Ramos (cell line): Measurements from ENCODE around the gene MMP23B.

ENCODE experiments used
- in situ Hi-C: fragments of 300-500 bp; cut with MboI; formaldehyde crosslinking; loops from one replicate; pipeline ENCODE4 v1.14.3; 2022; ENCODE audit warnings: low sequenced_read_pairs; ENCODE audit not compliant: unreplicated experiment

The MMP23B gene

DNA sequence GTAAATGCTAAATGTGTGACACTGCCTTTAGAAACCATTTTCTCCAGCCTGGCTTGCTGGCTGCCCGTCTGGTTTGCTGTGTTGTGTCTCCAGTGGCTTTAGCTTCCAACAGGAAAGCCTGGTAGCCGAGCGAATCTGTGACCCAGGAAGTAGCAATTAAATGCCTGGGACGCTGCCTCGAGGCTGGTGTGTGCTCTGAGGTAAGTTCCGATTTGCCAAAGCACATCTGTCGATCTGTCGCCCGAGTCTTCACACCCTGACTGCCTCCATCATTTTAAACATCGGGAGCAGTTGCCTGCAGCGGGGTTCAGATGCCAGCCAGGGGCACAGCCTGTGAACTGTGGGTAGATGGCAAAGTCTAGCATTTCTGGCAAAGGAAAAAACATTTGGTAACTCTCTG is 14.5 kb upstream of the MMP23B start:
- in situ Hi-C loops = loop anchor here (25.0 kb wide), 1 partner anchor 770 kb away; the partner anchor contains the start of genes MORN1 and RER1

DNA sequence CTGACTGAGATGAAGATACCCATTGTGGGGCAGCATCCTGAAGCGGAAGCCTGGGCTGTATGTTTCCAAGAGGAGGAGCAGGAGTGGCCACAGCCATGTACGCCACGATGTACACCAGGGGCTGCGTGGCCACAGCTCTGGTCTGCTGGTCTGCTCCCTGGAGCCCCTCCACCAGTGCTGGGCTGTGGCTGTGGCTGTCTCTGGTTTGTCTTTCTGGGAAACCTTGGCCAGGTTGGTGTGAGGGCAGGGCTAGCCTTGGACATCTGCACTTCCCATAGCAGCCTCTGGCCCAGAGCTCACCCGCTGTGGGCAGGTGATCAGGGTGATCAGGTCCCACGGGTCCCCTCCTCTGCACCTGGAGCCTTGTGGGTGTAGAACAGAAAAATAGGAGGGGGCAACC is 14.0 kb upstream of the MMP23B start:
- in situ Hi-C loops = loop anchor here (25.0 kb wide), 1 partner anchor 769 kb away; the partner anchor contains the start of genes MORN1 and RER1

DNA sequence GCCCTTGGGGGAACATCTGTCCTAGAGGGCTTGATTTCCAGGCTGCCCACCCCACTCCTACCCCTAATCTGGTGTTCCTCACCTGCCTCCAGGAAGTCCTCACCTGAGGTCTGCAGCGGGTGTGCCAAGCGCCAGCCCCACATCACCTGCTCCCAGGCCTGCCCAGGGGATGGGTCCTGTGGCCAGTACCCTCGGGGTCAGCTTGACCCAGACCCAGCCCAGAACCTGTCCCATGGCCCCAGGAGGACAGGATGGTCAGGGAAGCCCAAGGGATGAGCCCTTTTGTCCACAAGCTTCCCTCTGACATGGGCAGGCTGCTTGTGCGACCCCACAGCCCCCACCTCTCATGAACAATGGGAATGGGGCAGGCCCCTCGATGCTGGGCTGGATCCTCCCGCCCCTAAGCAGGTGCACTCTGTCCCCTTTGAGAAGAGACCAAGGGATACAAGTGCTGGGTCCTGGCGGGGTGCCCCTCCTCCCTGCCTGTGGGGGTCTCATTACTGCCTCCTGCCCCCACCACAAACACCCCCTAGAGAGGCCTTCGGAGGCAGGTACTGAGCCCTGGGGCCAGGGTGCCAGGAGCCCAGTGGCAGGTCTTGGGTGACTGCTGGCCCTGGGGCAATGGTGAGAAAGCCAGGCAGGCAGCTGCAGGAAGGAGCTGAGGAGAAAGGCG is 13.4 kb upstream of the MMP23B start:
- in situ Hi-C loops = loop anchor here (25.0 kb wide), 1 partner anchor 769 kb away; the partner anchor contains the start of genes MORN1 and RER1

DNA sequence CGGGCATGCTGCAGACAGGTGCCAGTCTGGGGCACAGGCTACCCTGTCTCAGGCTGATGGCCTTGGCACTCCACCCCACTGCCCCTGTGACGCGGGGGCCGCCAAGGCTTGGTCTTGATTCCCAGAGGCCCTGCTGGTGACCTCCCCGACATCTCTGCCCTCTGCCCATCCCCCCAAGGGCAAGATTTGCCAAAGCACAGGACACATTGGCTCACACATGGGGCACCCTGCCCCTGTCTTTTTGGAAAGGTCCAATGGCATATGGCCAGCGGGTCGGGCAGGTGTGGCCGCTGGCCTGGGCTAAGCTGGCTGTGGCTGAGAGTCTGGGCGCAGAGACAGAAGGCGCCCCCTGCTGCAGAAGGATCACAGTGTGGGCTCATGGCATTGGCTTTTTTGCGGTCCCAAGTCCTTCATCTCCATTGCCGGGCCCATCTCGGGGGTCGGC is 12.0 kb upstream of the MMP23B start:
- in situ Hi-C loops = loop anchor here (25.0 kb wide), 1 partner anchor 767 kb away; the partner anchor contains the start of genes MORN1 and RER1

DNA sequence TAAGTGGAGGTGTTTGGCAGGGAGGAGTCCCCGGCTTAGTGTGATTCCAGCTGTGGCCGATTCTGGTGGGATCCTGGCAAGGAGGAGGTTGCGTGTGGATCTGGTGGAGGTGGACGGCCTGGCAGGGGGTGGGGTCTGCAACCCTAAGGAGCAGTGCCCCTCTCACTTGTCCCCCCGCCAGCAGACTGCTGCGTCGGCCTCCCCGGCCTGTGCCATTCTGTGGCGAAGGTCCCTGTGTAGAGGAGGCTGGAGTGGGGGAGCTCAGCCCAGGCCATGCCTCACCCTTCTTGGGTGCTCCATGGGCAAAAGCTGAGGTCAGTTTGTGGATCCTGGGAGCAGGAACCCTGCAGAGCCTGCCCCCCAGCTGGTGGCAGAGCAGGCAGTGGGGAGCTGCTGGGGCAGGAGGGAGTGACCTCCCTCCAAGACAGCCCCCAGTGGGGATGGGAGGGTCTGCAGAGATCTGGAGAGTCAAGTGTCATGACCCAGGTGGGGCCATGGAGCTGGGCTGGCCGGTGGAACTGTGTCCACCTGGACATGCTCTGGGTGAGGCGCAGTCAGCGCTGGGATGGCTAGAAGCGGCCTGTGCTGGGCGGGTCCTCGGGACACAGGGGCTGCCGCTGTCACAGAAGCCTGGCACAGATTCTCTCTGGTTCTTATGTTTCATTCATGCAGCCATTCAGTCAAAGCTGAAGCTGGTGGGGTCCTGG is 11.4 kb upstream of the MMP23B start:
- in situ Hi-C loops = loop anchor here (25.0 kb wide), 1 partner anchor 767 kb away; the partner anchor contains the start of genes MORN1 and RER1

DNA sequence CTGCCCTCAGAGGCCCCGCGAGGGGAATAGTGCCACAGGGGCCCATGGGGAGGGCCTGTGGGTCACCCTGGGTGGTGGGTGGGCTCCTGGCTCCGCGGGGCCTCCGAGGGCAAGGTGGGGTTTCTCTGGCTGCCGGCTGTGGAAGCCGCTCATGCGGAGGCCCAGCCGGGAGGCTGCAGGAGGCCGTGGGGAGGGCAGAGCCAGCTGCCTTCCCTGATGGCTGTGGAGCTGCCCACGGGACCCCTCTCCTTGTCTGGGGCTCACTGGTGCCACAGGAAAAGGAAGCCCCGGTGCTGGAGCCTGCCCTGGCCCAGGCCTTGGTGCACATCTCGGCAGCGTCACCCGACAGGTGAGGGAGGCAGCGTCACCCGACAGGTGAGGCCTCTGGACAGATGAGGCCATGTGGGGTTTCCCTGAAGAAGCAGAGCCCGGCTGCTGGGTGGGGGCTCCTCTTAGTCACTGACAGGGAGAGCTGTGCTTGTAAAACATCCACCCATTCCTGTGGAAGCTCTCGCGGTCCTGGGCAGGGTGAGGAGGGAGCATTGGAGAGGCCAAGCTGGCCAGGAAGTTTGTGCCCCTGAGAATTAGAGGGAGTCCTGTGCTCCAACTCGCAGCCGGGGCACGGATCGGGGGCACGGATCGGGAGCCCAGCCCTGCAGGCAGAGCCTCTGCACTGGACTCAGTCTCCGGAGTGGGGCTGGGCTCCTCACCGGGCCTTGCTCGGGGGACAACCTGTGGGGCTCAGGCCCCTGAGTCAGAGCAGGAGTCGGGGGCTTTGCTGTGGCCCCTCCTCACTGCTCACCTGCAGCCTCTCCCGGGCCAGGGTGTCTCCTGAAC is 10.6 kb upstream of the MMP23B start:
- in situ Hi-C loops = loop anchor here (25.0 kb wide), 1 partner anchor 766 kb away; the partner anchor contains the start of genes MORN1 and RER1

DNA sequence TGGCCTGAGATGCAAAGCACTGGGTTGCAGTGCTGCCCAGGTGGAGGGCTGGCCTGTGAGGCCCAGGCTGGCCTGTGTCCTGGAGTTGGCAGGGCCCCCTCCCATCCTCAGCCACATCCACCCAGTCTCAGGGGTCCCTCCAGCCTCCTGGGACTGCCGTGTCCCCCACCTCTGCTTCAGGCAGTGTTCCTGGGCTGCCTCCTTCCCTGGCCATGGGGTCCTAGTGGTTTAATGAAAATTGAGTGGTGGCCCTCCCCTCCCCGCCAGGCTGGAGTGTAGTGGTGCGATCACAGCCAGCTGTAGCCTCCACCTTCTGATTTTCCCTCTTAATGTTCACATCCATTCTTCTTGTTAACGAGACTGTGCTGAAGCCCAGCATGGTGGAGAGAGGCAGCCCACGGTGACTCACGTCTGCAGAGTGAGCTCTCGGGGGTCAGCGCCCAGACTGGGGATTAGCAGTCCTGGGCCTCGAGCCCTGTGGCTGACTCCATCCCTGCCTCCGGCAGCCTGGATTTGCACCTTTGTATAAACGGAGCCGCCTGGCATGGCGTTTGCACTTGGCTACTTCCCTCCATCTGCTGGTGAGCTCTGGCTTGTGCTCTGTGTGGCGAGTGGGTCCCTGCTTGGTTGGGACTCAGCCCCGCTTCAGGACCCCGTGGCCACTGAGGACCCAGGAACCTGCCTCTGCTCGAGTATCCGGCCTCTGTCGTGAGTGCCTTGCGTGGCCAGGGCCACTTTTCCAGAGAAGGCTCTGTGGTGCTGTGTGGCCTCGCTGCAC is 9.8 kb upstream of the MMP23B start:
- in situ Hi-C loops = loop anchor here (25.0 kb wide), 1 partner anchor 765 kb away; the partner anchor contains the start of genes MORN1 and RER1

DNA sequence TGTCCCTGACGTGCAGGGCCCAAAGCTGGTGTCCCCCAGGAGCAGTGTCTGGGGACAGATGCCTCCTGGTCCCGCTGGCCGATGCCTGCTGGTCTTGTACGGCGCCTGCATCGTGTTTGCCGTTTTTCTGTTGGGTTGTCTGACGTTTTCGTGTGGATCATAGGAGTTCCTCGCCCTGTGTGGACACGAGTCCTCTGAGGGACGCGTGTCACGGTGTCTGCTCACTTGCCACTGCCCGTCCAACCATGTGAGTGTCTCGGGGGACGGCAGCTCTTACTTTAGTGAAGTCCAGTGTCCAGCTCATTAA is 9.2 kb upstream of the MMP23B start:
- in situ Hi-C loops = loop anchor here (25.0 kb wide), 1 partner anchor 765 kb away; the partner anchor contains the start of genes MORN1 and RER1

DNA sequence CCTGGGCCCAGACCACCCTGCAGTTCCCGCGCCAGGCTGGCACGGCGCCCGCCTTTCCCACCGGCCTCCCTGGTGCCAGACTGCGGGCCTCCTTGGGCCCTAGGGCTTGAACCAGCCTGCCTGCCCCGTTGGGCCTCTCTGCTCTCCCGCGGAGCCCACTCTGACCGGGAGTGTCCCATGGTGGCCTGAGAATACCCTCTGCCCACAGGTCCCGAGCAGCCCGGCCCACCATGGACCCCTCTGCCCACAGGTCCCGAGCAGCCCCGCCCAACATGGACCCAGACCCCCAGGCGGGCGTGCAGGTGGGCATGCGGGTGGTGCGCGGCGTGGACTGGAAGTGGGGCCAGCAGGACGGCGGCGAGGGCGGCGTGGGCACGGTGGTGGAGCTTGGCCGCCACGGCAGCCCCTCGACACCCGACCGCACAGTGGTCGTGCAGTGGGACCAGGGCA is 8.8 kb upstream of the MMP23B start:
- in situ Hi-C loops = loop anchor here (25.0 kb wide), 1 partner anchor 764 kb away; the partner anchor contains the start of genes MORN1 and RER1

DNA sequence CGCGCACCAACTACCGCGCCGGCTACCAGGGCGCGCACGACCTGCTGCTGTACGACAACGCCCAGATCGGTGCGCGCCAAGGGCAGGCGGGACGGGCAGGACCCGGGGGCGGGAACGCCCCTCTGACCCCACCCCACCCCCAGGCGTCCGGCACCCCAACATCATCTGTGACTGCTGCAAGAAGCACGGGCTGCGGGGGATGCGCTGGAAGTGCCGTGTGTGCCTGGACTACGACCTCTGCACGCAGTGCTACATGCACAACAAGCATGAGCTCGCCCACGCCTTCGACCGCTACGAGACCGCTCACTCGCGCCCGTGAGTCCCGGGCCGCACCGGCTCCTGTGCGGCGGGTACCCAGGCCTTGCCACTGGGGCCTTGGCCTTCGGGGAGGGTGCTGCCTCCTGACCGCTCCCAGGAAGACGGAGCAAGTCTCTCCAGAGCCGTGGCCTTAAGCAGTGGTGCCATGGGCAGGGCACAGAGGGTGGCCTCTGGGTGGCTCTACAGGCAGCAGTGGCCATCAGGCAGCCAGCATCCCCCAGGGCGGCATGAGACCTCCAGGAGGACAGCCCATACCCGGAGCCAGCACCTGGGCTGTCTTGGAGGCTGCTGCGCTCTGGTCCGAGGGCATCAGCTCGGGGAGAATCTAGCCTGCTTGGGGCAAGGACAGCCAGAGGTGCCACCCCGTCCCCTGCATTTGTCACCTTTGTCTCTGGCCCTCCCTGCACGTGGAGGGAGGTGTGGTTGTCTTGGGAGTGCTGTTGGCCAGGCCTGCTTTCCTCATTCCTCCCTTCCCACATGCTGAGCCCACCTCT is 8.1 kb upstream of the MMP23B start:
- in situ Hi-C loops = loop anchor here (25.0 kb wide), 1 partner anchor 763 kb away; the partner anchor contains the start of genes MORN1 and RER1

DNA sequence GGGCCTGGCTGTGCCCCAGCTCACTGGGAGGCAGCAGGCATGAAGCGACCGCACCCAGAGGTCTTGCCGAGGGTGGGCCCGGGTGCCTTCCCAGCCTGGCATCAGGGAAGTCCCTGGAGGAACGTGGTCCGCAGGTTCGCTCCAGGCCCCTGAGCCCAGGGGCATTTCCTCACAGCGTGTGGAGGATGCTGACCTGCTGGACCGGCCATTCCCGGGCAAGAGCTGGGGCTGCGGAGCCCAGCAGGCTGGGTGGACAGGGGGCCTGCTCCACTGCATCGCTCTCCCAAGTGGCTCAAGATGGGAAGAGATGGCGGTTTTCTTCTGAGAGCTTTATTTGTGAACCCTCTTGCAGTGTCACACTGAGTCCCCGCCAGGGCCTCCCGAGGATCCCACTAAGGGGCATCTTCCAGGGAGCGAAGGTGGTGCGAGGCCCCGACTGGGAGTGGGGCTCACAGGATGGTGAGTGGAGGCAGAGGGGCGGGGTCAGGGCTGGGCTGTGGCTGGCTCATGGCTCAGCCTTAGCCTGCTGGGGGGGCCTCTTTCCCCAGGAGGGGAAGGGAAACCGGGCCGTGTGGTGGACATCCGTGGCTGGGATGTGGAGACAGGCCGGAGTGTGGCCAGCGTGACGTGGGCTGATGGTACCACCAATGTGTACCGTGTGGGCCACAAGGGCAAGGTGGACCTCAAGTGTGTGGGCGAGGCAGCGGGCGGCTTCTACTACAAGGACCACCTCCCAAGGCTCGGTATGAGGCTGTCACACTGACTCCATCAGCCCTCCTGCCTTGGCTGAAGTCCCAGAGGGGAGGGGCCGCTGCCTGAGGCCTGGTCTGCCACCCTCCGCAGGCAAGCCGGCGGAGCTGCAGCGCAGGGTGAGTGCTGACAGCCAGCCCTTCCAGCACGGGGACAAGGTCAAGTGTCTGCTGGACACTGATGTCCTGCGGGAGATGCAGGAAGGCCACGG is 7.2 kb upstream of the MMP23B start:
- in situ Hi-C loops = loop anchor here (25.0 kb wide), 1 partner anchor 763 kb away; the partner anchor contains the start of genes MORN1 and RER1

DNA sequence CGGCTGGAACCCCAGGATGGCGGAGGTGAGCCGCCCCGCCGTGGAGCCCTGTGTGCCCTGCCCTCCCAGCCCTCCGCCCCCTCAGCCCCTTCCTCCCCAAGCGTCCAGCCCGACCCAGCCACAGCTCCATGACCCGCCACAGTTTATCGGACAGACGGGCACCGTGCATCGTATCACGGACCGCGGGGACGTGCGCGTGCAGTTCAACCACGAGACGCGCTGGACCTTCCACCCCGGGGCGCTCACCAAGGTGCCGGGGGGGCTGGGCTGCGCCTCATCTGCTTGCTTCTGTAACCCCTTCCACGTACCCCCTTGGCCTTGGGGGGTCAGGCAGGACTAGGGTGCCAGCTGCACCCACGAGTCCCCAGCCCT is 6.6 kb upstream of the MMP23B start:
- in situ Hi-C loops = no loop called here

DNA sequence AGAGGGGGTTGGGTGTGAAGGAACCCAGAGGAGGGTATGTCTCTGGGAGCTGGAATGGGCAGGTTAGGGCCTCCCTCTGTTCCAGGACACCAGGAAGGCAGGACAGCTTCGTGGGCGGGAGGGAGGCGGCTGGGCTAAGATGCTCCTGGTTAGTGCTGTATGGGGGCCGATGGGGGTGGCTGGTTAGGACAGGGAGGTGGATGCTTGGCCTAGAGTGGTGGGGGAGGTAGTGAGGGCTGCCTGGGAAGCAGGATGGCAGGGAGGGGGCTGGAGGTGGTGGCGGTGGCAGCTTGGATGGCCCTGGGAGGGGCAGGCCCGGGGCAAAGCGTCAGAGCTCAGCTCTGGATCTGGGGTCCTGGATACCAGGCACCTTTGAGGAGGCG is 6.2 kb upstream of the MMP23B start:
- in situ Hi-C loops = no loop called here

DNA sequence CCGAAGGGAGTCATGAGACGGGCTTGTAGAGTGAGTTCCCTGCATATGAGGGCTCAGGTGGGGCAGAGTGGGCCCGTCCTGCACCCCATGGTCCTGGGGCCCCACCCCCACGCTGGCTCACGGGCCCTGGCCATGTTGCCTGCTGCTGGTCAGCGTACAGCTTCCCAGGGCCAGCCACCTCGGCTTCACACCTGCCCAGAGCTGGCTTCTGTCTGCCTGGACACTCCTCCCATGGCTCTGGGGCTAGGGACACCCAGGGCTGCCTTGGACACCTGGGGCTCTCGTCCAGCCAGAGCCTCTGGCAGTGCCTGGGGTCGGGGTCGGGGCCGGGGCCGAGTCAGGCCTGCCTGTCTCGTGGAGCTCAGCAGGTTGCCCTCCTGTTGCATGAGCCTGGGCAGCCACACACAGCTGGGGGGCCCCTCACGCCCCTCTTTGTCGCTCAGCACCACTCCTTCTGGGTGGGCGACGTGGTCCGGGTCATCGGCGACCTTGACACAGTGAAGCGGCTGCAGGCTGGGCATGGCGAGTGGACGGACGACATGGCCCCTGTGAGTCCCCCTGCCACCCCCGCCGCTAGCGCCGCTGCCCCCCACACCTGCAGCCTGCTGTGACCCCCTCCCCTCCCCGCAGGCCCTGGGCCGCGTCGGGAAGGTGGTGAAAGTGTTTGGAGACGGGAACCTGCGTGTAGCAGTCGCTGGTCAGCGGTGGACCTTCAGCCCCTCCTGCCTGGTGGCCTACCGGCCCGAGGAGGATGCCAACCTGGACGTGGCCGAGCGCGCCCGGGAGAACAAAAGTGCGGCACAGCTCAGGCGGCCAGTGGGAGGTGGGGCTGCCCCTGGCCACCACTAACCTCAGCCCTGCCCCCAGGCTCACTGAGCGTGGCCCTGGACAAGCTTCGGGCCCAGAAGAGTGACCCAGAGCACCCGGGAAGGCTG is 5.5 kb upstream of the MMP23B start:
- in situ Hi-C loops = no loop called here

DNA sequence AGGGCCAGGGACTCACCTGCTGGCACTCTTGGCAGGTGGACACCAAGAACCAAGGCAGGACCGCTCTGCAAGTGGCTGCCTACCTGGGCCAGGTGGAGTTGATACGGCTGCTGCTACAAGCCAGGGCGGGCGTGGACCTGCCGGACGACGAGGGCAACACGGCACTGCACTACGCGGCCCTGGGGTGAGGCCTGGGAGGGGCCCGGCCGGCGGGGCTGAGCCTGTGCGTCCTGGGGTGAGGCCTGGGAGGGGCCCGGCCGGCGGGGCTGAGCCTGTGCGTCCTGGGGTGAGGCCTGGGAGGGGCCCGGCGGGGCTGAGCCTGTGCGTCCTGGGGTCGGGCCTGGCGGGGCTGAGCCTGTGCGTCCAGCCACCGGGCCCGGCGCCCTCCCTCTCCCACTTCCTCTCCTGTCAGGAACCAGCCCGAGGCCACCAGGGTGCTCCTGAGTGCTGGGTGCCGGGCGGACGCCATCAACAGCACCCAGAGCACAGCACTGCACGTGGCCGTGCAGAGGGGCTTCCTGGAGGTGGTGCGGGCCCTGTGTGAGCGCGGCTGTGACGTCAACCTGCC is 4.6 kb upstream of the MMP23B start:
- in situ Hi-C loops = no loop called here
